Peyer's patch (tissue), 4 donors: ENCODE data around the gene ADH7.

Experiments used
- POLR2A ChIP-seq, 2 donors: fragments of 450-650 bp; IDR thresholded peaks; one replicate each; pipeline ENCODE4 v1.5.1; 2017; ENCODE audit warnings: antibody characterized with exemption in 2 of 2, mild to moderate bottlenecking in 2 of 2, moderate library complexity in 2 of 2
- TF ChIP-seq, protein P1 (sequence below), 6 experiments: fragments of 450-650 bp in 4 of 6; fragments of 200-600 bp in 2 of 6; sonication (generic) in 1 of 6; IDR thresholded peaks; one replicate each; pipeline ENCODE4 v1.5.1; 2017 to 2019; ENCODE audit warnings: antibody characterized with exemption in 6 of 6, mild to moderate bottlenecking in 3 of 6, moderate library complexity in 1 of 6

DNA sequence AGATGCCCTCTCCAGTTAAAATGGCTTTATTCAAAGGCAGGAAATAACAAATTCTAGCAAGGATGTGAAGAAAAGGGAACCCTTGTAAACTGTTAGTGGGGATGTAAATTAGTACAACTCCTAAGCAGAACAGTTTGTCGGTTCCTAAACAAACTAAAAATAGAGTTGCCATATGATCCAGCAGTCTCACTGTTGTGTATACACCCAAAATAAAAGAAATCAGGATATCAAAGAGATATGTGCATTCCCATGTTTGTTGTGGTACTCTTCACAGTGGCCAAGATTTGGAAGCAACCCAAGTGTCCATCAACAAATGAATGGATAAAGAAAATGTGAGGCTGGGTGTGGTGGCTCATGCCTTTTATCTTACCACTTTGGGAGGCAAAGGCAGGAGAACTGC, 36.1 kb downstream of the ADH7 start:
- TF ChIP-seq POLR2A (IDR thresholded peaks at IDR 0.05), result no peak
- TF ChIP-seq, protein P1, sequence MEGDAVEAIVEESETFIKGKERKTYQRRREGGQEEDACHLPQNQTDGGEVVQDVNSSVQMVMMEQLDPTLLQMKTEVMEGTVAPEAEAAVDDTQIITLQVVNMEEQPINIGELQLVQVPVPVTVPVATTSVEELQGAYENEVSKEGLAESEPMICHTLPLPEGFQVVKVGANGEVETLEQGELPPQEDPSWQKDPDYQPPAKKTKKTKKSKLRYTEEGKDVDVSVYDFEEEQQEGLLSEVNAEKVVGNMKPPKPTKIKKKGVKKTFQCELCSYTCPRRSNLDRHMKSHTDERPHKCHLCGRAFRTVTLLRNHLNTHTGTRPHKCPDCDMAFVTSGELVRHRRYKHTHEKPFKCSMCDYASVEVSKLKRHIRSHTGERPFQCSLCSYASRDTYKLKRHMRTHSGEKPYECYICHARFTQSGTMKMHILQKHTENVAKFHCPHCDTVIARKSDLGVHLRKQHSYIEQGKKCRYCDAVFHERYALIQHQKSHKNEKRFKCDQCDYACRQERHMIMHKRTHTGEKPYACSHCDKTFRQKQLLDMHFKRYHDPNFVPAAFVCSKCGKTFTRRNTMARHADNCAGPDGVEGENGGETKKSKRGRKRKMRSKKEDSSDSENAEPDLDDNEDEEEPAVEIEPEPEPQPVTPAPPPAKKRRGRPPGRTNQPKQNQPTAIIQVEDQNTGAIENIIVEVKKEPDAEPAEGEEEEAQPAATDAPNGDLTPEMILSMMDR (IDR thresholded peaks at IDR 0.05), result no peak
